HEK293T (cell line): ENCODE results near the gene SLC35E2B.
"Not testable (repeated sequence)": the region's sequence is repeated elsewhere in the genome, so short reads cannot be mapped to it uniquely, and the experiment has no call there.

ENCODE experiments used
- ARNT ChIP-seq: fragments of 450-650 bp; IDR thresholded peaks from 2 replicates; pipeline ENCODE4 v1.6.1; 2017; ENCODE audit warnings: mild to moderate bottlenecking
- BHLHE40 ChIP-seq: fragments of 450-650 bp; IDR thresholded peaks from 2 replicates; pipeline ENCODE4 v1.6.1; 2016; ENCODE audit warnings: mild to moderate bottlenecking, moderate library complexity, borderline replicate concordance
- ELF4 ChIP-seq: fragments of 450-650 bp; IDR thresholded peaks from 2 replicates; pipeline ENCODE4 v1.6.1; 2017; ENCODE audit warnings: antibody characterized with exemption
- FOXK2 ChIP-seq: fragments of 450-650 bp; IDR thresholded peaks from 2 replicates; pipeline ENCODE4 v1.6.1; 2016; ENCODE audit warnings: mild to moderate bottlenecking
- FOXM1 ChIP-seq: fragments of 450-650 bp; IDR thresholded peaks from 2 replicates; pipeline ENCODE4 v1.6.1; 2017; ENCODE audit warnings: mild to moderate bottlenecking, borderline replicate concordance
- HDGF ChIP-seq: fragments of 450-650 bp; IDR thresholded peaks from 2 replicates; pipeline ENCODE4 v1.6.1; 2017; ENCODE audit warnings: antibody characterized with exemption, borderline replicate concordance
- L3MBTL2 ChIP-seq: fragments of 450-650 bp; conservative IDR thresholded peaks from 2 replicates; pipeline ENCODE4 v1.6.1; 2016; ENCODE audit warnings: mild to moderate bottlenecking
- SP1 ChIP-seq: fragments of 450-650 bp; IDR thresholded peaks from 2 replicates; pipeline ENCODE4 v1.6.1; 2017
- TARDBP ChIP-seq: fragments of 450-650 bp; IDR thresholded peaks from 2 replicates; pipeline ENCODE4 v1.6.1; 2016
- ZNF384 ChIP-seq: fragments of 450-650 bp; IDR thresholded peaks from 2 replicates; pipeline ENCODE4 v1.6.1; 2016

GRCh38 chr1:1705623-1706022 is 13.0 kb upstream of the SLC35E2B start:
- not testable (repeated sequence) for TF ChIP-seq TARDBP, ZNF384, L3MBTL2, BHLHE40, ELF4, SP1, FOXK2, FOXM1, HDGF, ARNT
